SK-N-SH treated with all-trans-retinoic acid at 6 μM for 48 hours (cell line): ENCODE data around the gene NRIP1.

ENCODE experiments used
- ATAC-seq: fragments of 200-7000 bp; cut with Tn5 transposase; 3 replicates; pipeline ENCODE4 v1.9.1; 2020; ENCODE audit warnings: mild to moderate bottlenecking, moderate library complexity
- ARNTL ChIP-seq: fragments of 450-650 bp; formaldehyde crosslinking; IDR thresholded peaks from 2 replicates; pipeline ENCODE4 v1.5.0; 2020; ENCODE audit warnings: low read depth, mild to moderate bottlenecking, moderate library complexity, borderline replicate concordance
- BACH2 ChIP-seq: fragments of 250-450 bp; sonication (Bioruptor Pico); IDR thresholded peaks from 2 replicates; pipeline ENCODE4 v1.9.0; 2021; ENCODE audit warnings: mild to moderate bottlenecking, borderline replicate concordance
- CSDC2 ChIP-seq: fragments of 250-450 bp; sonication (Bioruptor Pico); IDR thresholded peaks from 2 replicates; pipeline ENCODE4 v1.5.0; 2020; ENCODE audit warnings: mild to moderate bottlenecking, moderate library complexity
- ESRRG ChIP-seq: fragments of 250-450 bp; sonication (Bioruptor Pico); IDR thresholded peaks from 2 replicates; pipeline ENCODE4 v1.6.1; 2021; ENCODE audit warnings: mild to moderate bottlenecking
- GLIS3 ChIP-seq: fragments of 250-450 bp; sonication (Bioruptor Pico); IDR thresholded peaks from 2 replicates; pipeline ENCODE4 v1.5.0; 2020; ENCODE audit warnings: mild to moderate bottlenecking, moderate library complexity
- ISL1 ChIP-seq: fragments of 250-450 bp; sonication (Bioruptor Pico); IDR thresholded peaks from 2 replicates; pipeline ENCODE4 v2.1.2; 2022; ENCODE audit warnings: mild to moderate bottlenecking, moderate library complexity
- OSR1 ChIP-seq: fragments of 250-450 bp; sonication (Bioruptor Pico); IDR thresholded peaks from 2 replicates; pipeline ENCODE4 v1.8.0; 2022; ENCODE audit warnings: moderate library complexity, mild to moderate bottlenecking, inconsistent platforms
- PATZ1 ChIP-seq: fragments of 250-450 bp; sonication (Bioruptor Pico); IDR thresholded peaks from 2 replicates; pipeline ENCODE4 v1.8.0; 2020; ENCODE audit warnings: mild to moderate bottlenecking, moderate library complexity, borderline replicate concordance
- PPARA ChIP-seq: fragments of 250-450 bp; sonication (Bioruptor Pico); IDR thresholded peaks from 2 replicates; pipeline ENCODE4 v1.5.0; 2020; ENCODE audit warnings: mild to moderate bottlenecking, borderline replicate concordance
- RARB ChIP-seq: fragments of 250-450 bp; sonication (Bioruptor Pico); IDR thresholded peaks from 2 replicates; pipeline ENCODE4 v1.8.0; 2021; ENCODE audit warnings: mild to moderate bottlenecking, moderate library complexity
- SNAI2 ChIP-seq: fragments of 250-450 bp; sonication (Bioruptor Pico); IDR thresholded peaks from 2 replicates; pipeline ENCODE4 v1.5.0; 2020; ENCODE audit warnings: mild to moderate bottlenecking, moderate library complexity
- TCF4 ChIP-seq: fragments of 250-450 bp; sonication (Bioruptor Pico); IDR thresholded peaks from 2 replicates; pipeline ENCODE4 v1.8.0; 2021; ENCODE audit warnings: mild to moderate bottlenecking, moderate library complexity, borderline replicate concordance
- TOX ChIP-seq: fragments of 250-450 bp; sonication (Bioruptor Pico); IDR thresholded peaks from 2 replicates; pipeline ENCODE4 v1.8.0; 2021; ENCODE audit warnings: mild to moderate bottlenecking, moderate library complexity, borderline replicate concordance
- TSHZ2 ChIP-seq: fragments of 250-450 bp; sonication (Bioruptor Pico); IDR thresholded peaks from 2 replicates; pipeline ENCODE4 v1.5.0; 2020; ENCODE audit warnings: mild to moderate bottlenecking, moderate library complexity
- ZC3H10 ChIP-seq: fragments of 250-450 bp; sonication (Bioruptor Pico); IDR thresholded peaks from 2 replicates; pipeline ENCODE4 v1.5.1; 2021; ENCODE audit warnings: mild to moderate bottlenecking, moderate library complexity
- ZFP30 ChIP-seq: fragments of 450-650 bp; formaldehyde crosslinking; IDR thresholded peaks from 2 replicates; pipeline ENCODE4 v1.5.0; 2022; ENCODE audit warnings: mild to moderate bottlenecking, moderate library complexity
- ZNF565 ChIP-seq: fragments of 450-650 bp; formaldehyde crosslinking; conservative IDR thresholded peaks from 2 replicates; pipeline ENCODE4 v1.5.0; 2020; ENCODE audit warnings: low read depth, mild to moderate bottlenecking, moderate library complexity
- ZNF70 ChIP-seq: fragments of 450-650 bp; formaldehyde crosslinking; IDR thresholded peaks from 2 replicates; pipeline ENCODE4 v1.5.0; 2020; ENCODE audit warnings: mild to moderate bottlenecking, moderate library complexity
- ZNF8 ChIP-seq: fragments of 450-650 bp; formaldehyde crosslinking; IDR thresholded peaks from 2 replicates; pipeline ENCODE4 v1.5.0; 2020; ENCODE audit warnings: mild to moderate bottlenecking, moderate library complexity
- TF ChIP-seq, protein P1 (sequence below): fragments of 250-450 bp; sonication (Bioruptor Pico); IDR thresholded peaks from 2 replicates; pipeline ENCODE4 v1.5.1; 2021; ENCODE audit warnings: mild to moderate bottlenecking, moderate library complexity

The NRIP1 gene

GRCh38 chr21:15052459-15052763 is 12.4 kb downstream of the NRIP1 start:
- TF ChIP-seq GLIS3 (CRISPR knock-in tag) (no peak), RARB (CRISPR knock-in tag) (no peak), ESRRG (CRISPR knock-in tag) (no peak), TOX (CRISPR knock-in tag) (no peak), BACH2 (CRISPR knock-in tag) (no peak), ZNF70 (no peak)
- TF ChIP-seq, protein P1, sequence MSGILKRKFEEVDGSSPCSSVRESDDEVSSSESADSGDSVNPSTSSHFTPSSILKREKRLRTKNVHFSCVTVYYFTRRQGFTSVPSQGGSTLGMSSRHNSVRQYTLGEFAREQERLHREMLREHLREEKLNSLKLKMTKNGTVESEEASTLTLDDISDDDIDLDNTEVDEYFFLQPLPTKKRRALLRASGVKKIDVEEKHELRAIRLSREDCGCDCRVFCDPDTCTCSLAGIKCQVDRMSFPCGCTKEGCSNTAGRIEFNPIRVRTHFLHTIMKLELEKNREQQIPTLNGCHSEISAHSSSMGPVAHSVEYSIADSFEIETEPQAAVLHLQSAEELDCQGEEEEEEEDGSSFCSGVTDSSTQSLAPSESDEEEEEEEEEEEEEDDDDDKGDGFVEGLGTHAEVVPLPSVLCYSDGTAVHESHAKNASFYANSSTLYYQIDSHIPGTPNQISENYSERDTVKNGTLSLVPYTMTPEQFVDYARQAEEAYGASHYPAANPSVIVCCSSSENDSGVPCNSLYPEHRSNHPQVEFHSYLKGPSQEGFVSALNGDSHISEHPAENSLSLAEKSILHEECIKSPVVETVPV (CRISPR knock-in tag) = no peak
- ATAC-seq = no peak

- TF ChIP-seq OSR1 (CRISPR knock-in tag) (no peak), ARNTL (CRISPR knock-in tag) (no peak), CSDC2 (CRISPR knock-in tag) (no peak), TCF4 (CRISPR knock-in tag) (no peak)
- ATAC-seq = no peak
Measured at GRCh38 chr21:15051644-15052458, 12.9 kb downstream of the NRIP1 start.

DNA sequence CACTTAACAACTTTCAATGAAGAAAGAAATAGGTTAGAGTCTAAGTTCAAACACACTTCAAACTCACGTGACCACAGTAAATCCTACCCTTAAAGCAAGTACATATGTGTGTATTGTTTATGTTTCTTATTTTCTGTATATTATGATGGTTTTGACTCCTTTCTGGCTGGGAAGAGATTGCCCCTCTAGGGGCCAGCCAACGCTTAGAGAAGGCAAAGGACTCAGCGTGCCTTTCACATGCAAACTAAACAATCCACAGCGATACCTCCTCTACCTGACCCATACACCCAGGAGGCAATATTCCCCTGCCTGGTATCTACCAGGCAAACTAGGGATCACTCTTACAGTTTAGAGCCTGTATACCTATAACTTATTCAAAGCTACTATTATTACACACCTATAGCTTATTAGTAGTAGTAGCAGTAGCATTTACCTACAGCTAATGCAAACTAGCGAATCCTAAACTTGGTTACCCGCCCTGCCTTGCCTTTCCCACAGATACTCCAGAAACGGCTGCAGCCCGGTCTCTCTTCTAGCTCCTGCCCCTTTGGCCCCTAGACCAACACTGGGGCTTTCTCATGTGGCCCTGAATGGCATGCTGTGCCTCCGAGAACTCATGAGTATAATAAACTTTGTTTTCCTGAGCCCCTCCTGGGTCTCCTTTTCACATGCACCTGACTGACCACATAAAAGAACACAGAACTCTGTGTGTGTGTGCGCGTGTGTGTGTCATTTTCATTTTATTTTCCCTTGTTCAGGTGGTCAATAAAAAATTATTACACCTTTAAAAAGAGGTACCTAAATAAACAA is 14.0 kb downstream of the NRIP1 start:
- TF ChIP-seq ZNF70 (no peak), ZNF8 (CRISPR knock-in tag) (no peak), TSHZ2 (CRISPR knock-in tag) (no peak), ZNF565 (no peak), ARNTL (CRISPR knock-in tag) (no peak), TOX (CRISPR knock-in tag) (no peak), OSR1 (CRISPR knock-in tag) (no peak), ZFP30 (CRISPR knock-in tag) (no peak), CSDC2 (CRISPR knock-in tag) (no peak), SNAI2 (no peak), GLIS3 (CRISPR knock-in tag) (no peak), PPARA (no peak), BACH2 (CRISPR knock-in tag) (no peak), PATZ1 (no peak), ESRRG (CRISPR knock-in tag) (no peak), ISL1 (CRISPR knock-in tag) (no peak)
- TF ChIP-seq, protein P1 (CRISPR knock-in tag) = no peak
- ATAC-seq = no peak

DNA sequence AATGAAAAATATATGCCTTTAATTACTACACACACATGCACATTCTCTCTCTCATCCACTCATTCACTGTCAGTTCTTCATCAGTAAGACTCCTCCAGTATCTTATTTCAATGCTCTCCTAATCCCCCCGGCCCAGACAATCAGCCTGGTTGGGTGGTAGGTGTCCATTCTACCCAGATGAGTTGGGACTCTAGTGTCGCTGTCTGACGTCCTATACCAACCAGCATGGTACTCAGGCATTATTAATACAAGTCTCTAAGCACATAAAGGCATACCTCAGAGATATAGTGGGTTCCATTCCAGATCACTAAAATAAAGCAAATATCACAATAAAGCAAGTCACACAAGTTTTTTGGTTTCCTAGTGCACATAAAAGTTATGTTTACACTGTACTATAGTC is 19.8 kb downstream of the NRIP1 start:
- ATAC-seq = no peak
- TF ChIP-seq ZFP30 (CRISPR knock-in tag) (no peak), ZC3H10 (no peak), ZNF565 (no peak), CSDC2 (CRISPR knock-in tag) (no peak), ISL1 (CRISPR knock-in tag) (no peak), OSR1 (CRISPR knock-in tag) (no peak), ZNF70 (no peak)
- TF ChIP-seq, all 23 proteins: peak for 0
